ENCODE data around the gene SLC30A2.

- no peak for TF ChIP-seq ZFP36 (IDR thresholded peaks at IDR 0.05; ENCODE audit: low read depth, low read length, partially characterized antibody)
- no peak for TF ChIP-seq YY1 (IDR thresholded peaks at IDR 0.05; ENCODE audit: borderline replicate concordance in 1 of 3, control insufficient read depth in 1 of 3, extremely low read depth in 1 of 3, insufficient read depth in 3 of 3, insufficient read length in 1 of 3, insufficient replicate concordance in 2 of 3, low read depth in 1 of 3, low read length in 2 of 3)
- no peak for TF ChIP-seq E2F1 (CRISPR knock-in tag; IDR thresholded peaks at IDR 0.05)
Observed at GRCh38 chr1:26005434-26006105, 40.3 kb downstream of the SLC30A2 start.
